Type B pancreatic cell (in vitro differentiated cells): ENCODE results near the gene REM2. TPM values are rescaled to one million over a fixed set of nuclear protein-coding genes. Genes with fewer than 3 reads are reported as not detected.

ENCODE experiments used
- DNase-seq: peaks from one replicate; pipeline ENCODE4 v3.0.0; 2021; ENCODE audit warnings: mixed read lengths; ENCODE audit not compliant: unreplicated experiment; ENCODE audit errors: extremely low spot score
- H3K27ac Mint-ChIP-seq: 2 replicates; pipeline ENCODE4 v1.8.0; 2021; ENCODE audit warnings: mild to moderate bottlenecking, mixed read lengths
- H3K27me3 Mint-ChIP-seq: 2 replicates; pipeline ENCODE4 v1.8.0; 2021; ENCODE audit warnings: mixed read lengths
- H3K36me3 Mint-ChIP-seq: 2 replicates; pipeline ENCODE4 v1.8.0; 2021; ENCODE audit warnings: mixed read lengths
- H3K4me1 Mint-ChIP-seq: one replicate; pipeline ENCODE4 v1.8.0; 2021; ENCODE audit warnings: mixed read lengths; ENCODE audit not compliant: unreplicated experiment
- H3K4me3 Mint-ChIP-seq: 2 replicates; pipeline ENCODE4 v1.8.0; 2021; ENCODE audit warnings: mild to moderate bottlenecking, mixed read lengths
- H3K9me3 Mint-ChIP-seq: 2 replicates; pipeline ENCODE4 v1.8.0; 2021; ENCODE audit warnings: mixed read lengths
- total RNA-seq: library from RNA; stranded (reverse); gene quantifications from 2 replicates; pipeline ENCODE4 v1.2.1, GENCODE V29; 2021; ENCODE audit warnings: low replicate concordance
- TF ChIP-seq, protein P1 (sequence below): fragments of 200-600 bp; sonication (generic); conservative IDR thresholded peaks from 2 replicates; pipeline ENCODE4 v1.5.0; 2021; ENCODE audit warnings: antibody characterized with exemption, mild to moderate bottlenecking

The REM2 gene
- total RNA-seq, 1 donor from 2014 or later = 2.0 TPM

DNA sequence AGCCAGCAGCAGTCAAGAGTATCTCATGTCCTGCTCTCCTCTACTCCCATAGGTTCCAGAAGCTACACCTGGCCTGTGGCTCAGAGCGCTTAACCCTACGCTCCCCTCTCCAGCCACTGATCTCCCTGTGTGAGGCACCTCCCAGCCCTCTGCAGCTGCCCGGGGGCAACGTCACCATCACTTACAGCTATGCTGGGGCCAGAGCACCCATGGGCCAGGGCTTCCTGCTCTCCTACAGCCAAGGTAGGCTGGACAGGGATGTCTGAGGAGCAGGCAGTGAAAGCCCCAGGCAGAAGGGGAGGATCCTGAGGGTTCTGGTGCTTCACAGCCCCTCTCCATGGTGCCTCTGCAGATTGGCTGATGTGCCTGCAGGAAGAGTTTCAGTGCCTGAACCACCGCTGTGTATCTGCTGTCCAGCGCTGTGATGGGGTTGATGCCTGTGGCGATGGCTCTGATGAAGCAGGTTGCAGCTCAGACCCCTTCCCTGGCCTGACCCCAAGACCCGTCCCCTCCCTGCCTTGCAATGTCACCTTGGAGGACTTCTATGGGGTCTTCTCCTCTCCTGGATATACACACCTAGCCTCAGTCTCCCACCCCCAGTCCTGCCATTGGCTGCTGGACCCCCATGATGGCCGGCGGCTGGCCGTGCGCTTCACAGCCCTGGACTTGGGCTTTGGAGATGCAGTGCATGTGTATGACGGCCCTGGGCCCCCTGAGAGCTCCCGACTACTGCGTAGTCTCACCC lies 7.8 kb upstream of the REM2 start:
- Mint-ChIP-seq H3K4me3 (no peak overlapping the region), H3K36me3 (peaks cover 20% of the 10 kb centered on the region), H3K4me1 (peaks cover 14% of the 10 kb centered on the region), H3K9me3 (no peaks in the 10 kb centered on the region), H3K27me3 (no peaks in the 10 kb centered on the region), H3K27ac (no peak overlapping the region)
- DNase-seq = no peak
- TF ChIP-seq, protein P1, sequence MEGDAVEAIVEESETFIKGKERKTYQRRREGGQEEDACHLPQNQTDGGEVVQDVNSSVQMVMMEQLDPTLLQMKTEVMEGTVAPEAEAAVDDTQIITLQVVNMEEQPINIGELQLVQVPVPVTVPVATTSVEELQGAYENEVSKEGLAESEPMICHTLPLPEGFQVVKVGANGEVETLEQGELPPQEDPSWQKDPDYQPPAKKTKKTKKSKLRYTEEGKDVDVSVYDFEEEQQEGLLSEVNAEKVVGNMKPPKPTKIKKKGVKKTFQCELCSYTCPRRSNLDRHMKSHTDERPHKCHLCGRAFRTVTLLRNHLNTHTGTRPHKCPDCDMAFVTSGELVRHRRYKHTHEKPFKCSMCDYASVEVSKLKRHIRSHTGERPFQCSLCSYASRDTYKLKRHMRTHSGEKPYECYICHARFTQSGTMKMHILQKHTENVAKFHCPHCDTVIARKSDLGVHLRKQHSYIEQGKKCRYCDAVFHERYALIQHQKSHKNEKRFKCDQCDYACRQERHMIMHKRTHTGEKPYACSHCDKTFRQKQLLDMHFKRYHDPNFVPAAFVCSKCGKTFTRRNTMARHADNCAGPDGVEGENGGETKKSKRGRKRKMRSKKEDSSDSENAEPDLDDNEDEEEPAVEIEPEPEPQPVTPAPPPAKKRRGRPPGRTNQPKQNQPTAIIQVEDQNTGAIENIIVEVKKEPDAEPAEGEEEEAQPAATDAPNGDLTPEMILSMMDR = no peak

DNA sequence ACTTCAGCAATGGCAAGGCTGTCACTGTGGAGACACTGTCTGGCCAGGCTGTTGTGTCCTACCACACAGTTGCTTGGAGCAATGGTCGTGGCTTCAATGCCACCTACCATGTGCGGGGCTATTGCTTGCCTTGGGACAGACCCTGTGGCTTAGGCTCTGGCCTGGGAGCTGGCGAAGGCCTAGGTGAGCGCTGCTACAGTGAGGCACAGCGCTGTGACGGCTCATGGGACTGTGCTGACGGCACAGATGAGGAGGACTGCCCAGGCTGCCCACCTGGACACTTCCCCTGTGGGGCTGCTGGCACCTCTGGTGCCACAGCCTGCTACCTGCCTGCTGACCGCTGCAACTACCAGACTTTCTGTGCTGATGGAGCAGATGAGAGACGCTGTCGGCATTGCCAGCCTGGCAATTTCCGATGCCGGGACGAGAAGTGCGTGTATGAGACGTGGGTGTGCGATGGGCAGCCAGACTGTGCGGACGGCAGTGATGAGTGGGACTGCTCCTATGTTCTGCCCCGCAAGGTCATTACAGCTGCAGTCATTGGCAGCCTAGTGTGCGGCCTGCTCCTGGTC lies 7.2 kb upstream of the REM2 start:
- DNase-seq = no peak
- TF ChIP-seq, protein P1 = no peak
- H3K4me1 Mint-ChIP-seq = peaks cover 9% of the 10 kb centered on the region
- H3K27ac Mint-ChIP-seq = no peak overlapping the region
- H3K9me3 Mint-ChIP-seq = no peaks in the 10 kb centered on the region
- H3K4me3 Mint-ChIP-seq = no peak overlapping the region
- H3K36me3 Mint-ChIP-seq = peaks cover 20% of the 10 kb centered on the region
- no peaks in the 10 kb centered on the region for H3K27me3 Mint-ChIP-seq

DNA sequence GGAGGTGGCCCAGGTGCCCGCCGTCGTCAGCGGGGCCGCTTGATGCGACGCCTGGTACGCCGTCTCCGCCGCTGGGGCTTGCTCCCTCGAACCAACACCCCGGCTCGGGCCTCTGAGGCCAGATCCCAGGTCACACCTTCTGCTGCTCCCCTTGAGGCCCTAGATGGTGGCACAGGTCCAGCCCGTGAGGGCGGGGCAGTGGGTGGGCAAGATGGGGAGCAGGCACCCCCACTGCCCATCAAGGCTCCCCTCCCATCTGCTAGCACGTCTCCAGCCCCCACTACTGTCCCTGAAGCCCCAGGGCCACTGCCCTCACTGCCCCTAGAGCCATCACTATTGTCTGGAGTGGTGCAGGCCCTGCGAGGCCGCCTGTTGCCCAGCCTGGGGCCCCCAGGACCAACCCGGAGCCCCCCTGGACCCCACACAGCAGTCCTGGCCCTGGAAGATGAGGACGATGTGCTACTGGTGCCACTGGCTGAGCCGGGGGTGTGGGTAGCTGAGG lies 6.0 kb upstream of the REM2 start:
- Mint-ChIP-seq H3K27ac (no peak overlapping the region), H3K4me3 (no peak overlapping the region), H3K4me1 (peaks cover 13% of the 10 kb centered on the region), H3K27me3 (no peaks in the 10 kb centered on the region), H3K36me3 (peaks cover 20% of the 10 kb centered on the region), H3K9me3 (no peaks in the 10 kb centered on the region)
- TF ChIP-seq, protein P1 = no peak
- DNase-seq = no peak

DNA sequence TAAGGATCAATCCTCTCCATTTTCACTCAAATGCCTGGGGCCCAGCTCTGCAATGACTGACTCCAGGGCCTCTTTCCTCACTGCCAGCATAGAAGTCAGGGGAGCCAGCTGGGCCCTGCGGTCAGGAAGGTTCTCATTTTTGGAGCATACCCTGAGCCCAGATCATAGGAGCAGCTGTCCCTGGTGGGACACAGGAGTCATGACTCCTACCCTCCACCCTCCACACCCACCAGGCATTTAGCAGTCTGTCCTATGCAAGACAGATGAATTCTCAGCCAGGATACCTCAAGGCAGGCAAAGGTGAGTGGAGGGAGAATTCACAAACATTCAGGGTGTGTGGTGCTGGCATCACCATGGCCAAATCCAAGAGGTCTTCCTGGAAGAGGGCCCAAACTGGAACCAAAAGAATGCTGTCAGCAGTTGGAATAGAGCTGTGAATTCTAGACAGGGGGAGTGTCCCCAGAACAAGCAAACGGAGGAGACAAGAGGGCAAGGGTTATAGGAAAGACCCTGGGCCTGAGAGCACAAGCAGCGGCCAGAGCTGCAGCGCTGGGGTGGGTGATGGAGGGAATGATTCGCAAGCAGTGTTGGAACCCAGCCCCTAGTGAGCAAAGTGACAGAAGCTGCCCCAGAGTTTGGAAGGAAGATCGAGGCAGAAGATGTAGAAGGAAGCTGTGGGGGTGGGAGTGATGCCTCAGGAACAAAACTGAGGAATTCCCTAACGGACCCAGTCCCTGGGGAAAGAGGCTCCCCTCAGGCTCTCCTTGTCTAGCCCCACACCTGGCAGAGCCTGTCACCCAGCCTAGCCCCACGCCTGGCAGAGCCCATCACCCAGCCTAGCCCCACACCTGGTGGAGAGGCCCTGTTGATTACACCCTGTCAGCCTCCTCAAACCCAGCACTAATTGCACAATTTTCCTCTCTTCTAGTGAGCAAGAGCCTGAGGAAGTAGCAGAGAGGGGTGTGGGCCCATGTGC lies 4.5 kb upstream of the REM2 start:
- H3K36me3 Mint-ChIP-seq = peaks cover 14% of the 10 kb centered on the region
- H3K27me3 Mint-ChIP-seq = no peaks in the 10 kb centered on the region
- TF ChIP-seq, protein P1 = no peak
- DNase-seq = no peak
- H3K27ac Mint-ChIP-seq = peak overlapping the region; percentile 60
- no peaks in the 10 kb centered on the region for H3K9me3 Mint-ChIP-seq
- peaks cover 19% of the 10 kb centered on the region for H3K4me1 Mint-ChIP-seq
- no peak overlapping the region for H3K4me3 Mint-ChIP-seq

DNA sequence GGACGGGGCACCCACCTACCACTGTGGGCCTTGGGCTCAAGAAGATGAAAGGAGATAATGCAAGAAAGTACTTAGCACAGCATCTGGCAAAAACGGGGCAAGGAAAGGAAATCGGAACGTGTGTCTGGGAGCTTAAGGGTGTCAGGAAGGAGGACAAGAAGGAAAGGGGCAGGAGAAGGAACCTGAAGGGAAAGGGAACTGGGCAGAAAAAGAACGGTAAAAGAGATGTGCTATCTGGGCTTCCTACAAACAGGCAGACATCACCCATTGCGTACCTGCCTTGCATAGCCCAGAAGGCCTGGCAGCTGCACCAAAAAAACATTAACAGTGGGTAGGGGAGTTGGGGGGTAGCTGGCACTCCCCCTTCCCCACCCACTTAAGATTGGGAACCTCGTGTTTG lies 958 bp upstream of the REM2 start:
- Mint-ChIP-seq H3K27ac (peak overlapping the region; percentile 82), H3K36me3 (peaks cover 11% of the 10 kb centered on the region), H3K4me1 (peaks cover 37% of the 10 kb centered on the region)

More for the DNA sequence above, 958 bp upstream of the REM2 start:
- no peak overlapping the region for H3K4me3 Mint-ChIP-seq
- H3K9me3 Mint-ChIP-seq = no peaks in the 10 kb centered on the region
- H3K27me3 Mint-ChIP-seq = no peaks in the 10 kb centered on the region
- DNase-seq = no peak
- TF ChIP-seq, protein P1 = no peak
